Measurements from ENCODE around the gene CASR.

The CASR gene

DNA sequence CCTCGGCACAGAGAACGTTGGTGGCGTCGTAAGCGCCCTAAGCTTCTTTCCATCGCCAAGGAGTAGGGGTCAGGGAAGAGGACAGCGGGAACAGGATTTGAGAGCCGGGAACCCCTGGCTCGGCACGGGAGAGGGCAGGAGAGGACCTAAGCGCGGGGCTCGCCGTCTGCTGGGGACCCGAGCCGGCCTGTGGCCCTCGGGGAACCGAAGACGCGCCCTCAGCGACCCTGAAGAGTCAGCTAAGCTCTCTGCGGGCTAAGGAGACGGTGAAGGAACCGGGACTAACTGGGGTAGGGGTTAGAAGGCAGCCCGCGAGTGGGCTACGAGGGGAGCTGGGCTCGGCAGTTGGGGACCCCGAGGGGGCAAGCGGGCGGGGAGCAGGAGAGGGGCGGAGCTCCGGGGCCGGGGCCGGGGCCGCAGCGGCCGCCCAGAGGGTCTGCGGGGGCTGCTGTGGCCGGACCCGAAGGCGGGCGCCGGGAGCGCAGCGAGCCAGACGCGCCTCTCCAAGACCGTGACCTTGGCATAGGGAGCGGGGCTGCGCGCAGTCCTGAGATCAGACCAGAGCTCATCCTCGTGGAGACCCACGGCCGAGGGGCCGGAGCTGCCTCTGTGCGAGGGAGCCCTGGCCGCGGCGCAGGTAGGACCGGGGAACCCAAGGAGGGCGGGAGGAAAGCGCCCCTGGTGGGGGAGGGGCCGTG is 574 bp downstream of the CASR start:
- TF ChIP-seq, protein P1, sequence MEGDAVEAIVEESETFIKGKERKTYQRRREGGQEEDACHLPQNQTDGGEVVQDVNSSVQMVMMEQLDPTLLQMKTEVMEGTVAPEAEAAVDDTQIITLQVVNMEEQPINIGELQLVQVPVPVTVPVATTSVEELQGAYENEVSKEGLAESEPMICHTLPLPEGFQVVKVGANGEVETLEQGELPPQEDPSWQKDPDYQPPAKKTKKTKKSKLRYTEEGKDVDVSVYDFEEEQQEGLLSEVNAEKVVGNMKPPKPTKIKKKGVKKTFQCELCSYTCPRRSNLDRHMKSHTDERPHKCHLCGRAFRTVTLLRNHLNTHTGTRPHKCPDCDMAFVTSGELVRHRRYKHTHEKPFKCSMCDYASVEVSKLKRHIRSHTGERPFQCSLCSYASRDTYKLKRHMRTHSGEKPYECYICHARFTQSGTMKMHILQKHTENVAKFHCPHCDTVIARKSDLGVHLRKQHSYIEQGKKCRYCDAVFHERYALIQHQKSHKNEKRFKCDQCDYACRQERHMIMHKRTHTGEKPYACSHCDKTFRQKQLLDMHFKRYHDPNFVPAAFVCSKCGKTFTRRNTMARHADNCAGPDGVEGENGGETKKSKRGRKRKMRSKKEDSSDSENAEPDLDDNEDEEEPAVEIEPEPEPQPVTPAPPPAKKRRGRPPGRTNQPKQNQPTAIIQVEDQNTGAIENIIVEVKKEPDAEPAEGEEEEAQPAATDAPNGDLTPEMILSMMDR (IDR thresholded peaks at IDR 0.05; ENCODE audit: poor library complexity, severe bottlenecking), result no peak
- Histone ChIP-seq H3K4me1 (ENCODE audit: insufficient read depth, poor library complexity, severe bottlenecking) (no peaks in the 10 kb centered on the region), H3K27me3 (ENCODE audit: insufficient read depth, poor library complexity, severe bottlenecking) (peaks cover 37% of the 10 kb centered on the region), H3K36me3 (ENCODE audit: low read depth) (no peaks in the 10 kb centered on the region), H3K9me3 (ENCODE audit: severe bottlenecking) (no peaks in the 10 kb centered on the region), H3K4me3 (ENCODE audit: severe bottlenecking) (no peak overlapping the region), H3K27ac (ENCODE audit: poor library complexity, severe bottlenecking) (no peak overlapping the region)
- DNase-seq (ENCODE audit: low spot score) (peak; percentile 42), ATAC-seq (ENCODE audit: low read depth) (no peak; the same call in 2 of the 3 replicates)

- TF ChIP-seq, protein P1 (IDR thresholded peaks at IDR 0.05; ENCODE audit: poor library complexity, severe bottlenecking), result no peak
- Histone ChIP-seq H3K4me3 (ENCODE audit: severe bottlenecking) (no peak overlapping the region), H3K27me3 (ENCODE audit: insufficient read depth, poor library complexity, severe bottlenecking) (peaks cover 37% of the 10 kb centered on the region), H3K27ac (ENCODE audit: poor library complexity, severe bottlenecking) (no peak overlapping the region), H3K36me3 (ENCODE audit: low read depth) (no peaks in the 10 kb centered on the region), H3K9me3 (ENCODE audit: severe bottlenecking) (no peaks in the 10 kb centered on the region), H3K4me1 (ENCODE audit: insufficient read depth, poor library complexity, severe bottlenecking) (no peaks in the 10 kb centered on the region)
- DNase-seq (ENCODE audit: low spot score) (no peak), ATAC-seq (ENCODE audit: low read depth) (no peak)
Observed at GRCh38 chr3:122184591-122184929, 1.1 kb downstream of the CASR start.

DNA sequence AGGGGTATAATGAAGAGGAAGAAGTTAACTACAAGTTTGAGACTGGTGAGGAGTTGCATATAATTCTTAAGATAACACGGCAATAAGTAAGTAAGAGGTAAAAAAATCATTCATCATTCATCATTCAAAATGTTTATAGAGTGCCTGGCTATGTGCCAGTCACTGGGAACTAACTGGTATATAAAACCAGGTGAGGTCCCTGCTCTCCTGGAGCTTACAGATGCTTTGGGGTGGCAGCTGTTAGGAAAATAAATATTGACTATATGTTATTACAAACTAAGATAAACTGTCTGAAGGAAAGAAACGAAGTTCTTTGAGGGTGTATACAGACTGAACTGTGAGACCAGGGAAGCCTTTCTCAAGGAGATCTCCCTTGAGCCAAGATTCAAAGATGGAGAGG is 2.9 kb downstream of the CASR start:
- ATAC-seq (ENCODE audit: low read depth) (no peak), DNase-seq (ENCODE audit: low spot score) (no peak)
- no peak overlapping the region for H3K27ac ChIP-seq (ENCODE audit: poor library complexity, severe bottlenecking)
- no peaks in the 10 kb centered on the region for H3K9me3 ChIP-seq (ENCODE audit: severe bottlenecking)
- TF ChIP-seq, protein P1 (IDR thresholded peaks at IDR 0.05; ENCODE audit: poor library complexity, severe bottlenecking), result no peak
- H3K4me1 ChIP-seq (ENCODE audit: insufficient read depth, poor library complexity, severe bottlenecking), result no peaks in the 10 kb centered on the region
- peaks cover 37% of the 10 kb centered on the region for H3K27me3 ChIP-seq (ENCODE audit: insufficient read depth, poor library complexity, severe bottlenecking)
- H3K4me3 ChIP-seq (ENCODE audit: severe bottlenecking), result no peak overlapping the region
- no peaks in the 10 kb centered on the region for H3K36me3 ChIP-seq (ENCODE audit: low read depth)

GRCh38 chr3:122188737-122189136 is 5.3 kb downstream of the CASR start:
- Histone ChIP-seq H3K36me3 (ENCODE audit: low read depth) (no peaks in the 10 kb centered on the region), H3K27me3 (ENCODE audit: insufficient read depth, poor library complexity, severe bottlenecking) (peaks cover 18% of the 10 kb centered on the region), H3K27ac (ENCODE audit: poor library complexity, severe bottlenecking) (no peak overlapping the region), H3K9me3 (ENCODE audit: severe bottlenecking) (no peaks in the 10 kb centered on the region), H3K4me3 (ENCODE audit: severe bottlenecking) (no peak overlapping the region), H3K4me1 (ENCODE audit: insufficient read depth, poor library complexity, severe bottlenecking) (no peaks in the 10 kb centered on the region)
- DNase-seq (ENCODE audit: low spot score), result no peak
- TF ChIP-seq, protein P1 (IDR thresholded peaks at IDR 0.05; ENCODE audit: poor library complexity, severe bottlenecking), result no peak
- no peak for ATAC-seq (ENCODE audit: low read depth)

GRCh38 chr3:122189357-122189756 is 5.9 kb downstream of the CASR start:
- no peaks in the 10 kb centered on the region for H3K9me3 ChIP-seq (ENCODE audit: severe bottlenecking)
- no peak overlapping the region for H3K27ac ChIP-seq (ENCODE audit: poor library complexity, severe bottlenecking)
- ATAC-seq (ENCODE audit: low read depth), result no peak
- H3K36me3 ChIP-seq (ENCODE audit: low read depth), result no peaks in the 10 kb centered on the region
- no peak overlapping the region for H3K4me3 ChIP-seq (ENCODE audit: severe bottlenecking)
- DNase-seq (ENCODE audit: low spot score), result no peak
- H3K4me1 ChIP-seq (ENCODE audit: insufficient read depth, poor library complexity, severe bottlenecking), result no peaks in the 10 kb centered on the region
- TF ChIP-seq, protein P1 (IDR thresholded peaks at IDR 0.05; ENCODE audit: poor library complexity, severe bottlenecking), result no peak
- H3K27me3 ChIP-seq (ENCODE audit: insufficient read depth, poor library complexity, severe bottlenecking), result peaks cover 12% of the 10 kb centered on the region
